Measurements from ENCODE around the gene POLR2L.

DNA sequence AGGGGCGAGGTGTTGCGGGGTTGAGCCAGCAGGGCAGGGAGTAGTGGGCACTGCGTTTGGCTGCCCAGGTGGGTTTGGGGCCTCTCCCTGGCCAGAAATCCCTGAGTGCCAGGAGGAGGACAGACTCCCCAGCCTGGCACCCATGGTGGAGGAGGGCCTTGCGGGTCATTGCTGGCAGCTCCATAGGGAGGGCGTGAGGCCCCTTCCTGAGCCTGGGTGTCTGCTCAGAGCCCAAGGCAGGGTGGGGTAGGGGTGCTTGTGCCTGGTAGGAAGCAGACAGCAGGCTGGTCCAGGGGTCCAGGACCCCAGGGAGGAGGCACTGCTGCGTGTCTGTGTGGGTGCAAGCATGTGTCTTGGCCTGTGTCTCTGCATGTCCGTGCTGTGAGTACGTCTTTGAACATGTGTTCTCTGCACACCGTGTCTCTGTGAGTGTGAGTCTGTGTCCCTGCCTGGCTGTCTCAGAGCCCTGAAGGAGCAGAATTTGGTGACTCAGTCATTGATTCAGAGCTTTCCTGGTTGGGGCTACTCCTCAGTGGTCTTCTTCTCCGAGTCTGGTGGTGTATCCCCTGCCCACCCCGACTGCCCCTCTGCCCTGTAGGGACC lies 4.3 kb upstream of the POLR2L start:
- TF ChIP-seq MAX (IDR thresholded peaks at IDR 0.05; ENCODE audit: low read depth) = no peak
- TF ChIP-seq, protein P1, sequence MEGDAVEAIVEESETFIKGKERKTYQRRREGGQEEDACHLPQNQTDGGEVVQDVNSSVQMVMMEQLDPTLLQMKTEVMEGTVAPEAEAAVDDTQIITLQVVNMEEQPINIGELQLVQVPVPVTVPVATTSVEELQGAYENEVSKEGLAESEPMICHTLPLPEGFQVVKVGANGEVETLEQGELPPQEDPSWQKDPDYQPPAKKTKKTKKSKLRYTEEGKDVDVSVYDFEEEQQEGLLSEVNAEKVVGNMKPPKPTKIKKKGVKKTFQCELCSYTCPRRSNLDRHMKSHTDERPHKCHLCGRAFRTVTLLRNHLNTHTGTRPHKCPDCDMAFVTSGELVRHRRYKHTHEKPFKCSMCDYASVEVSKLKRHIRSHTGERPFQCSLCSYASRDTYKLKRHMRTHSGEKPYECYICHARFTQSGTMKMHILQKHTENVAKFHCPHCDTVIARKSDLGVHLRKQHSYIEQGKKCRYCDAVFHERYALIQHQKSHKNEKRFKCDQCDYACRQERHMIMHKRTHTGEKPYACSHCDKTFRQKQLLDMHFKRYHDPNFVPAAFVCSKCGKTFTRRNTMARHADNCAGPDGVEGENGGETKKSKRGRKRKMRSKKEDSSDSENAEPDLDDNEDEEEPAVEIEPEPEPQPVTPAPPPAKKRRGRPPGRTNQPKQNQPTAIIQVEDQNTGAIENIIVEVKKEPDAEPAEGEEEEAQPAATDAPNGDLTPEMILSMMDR (IDR thresholded peaks at IDR 0.05) = no peak
- TF ChIP-seq REST (IDR thresholded peaks at IDR 0.05; ENCODE audit: low read depth, low read length) = no peak
- TF ChIP-seq EZH2phosphoT487 (IDR thresholded peaks at IDR 0.05; ENCODE audit: borderline replicate concordance, low read depth) = no peak
- no peak for TF ChIP-seq CHD2 (IDR thresholded peaks at IDR 0.05; ENCODE audit: low read length, partially characterized antibody)
- TF ChIP-seq USF1 (IDR thresholded peaks at IDR 0.05; ENCODE audit: borderline replicate concordance, low read depth) = no peak
- TF ChIP-seq POLR2AphosphoS5 (IDR thresholded peaks at IDR 0.05; ENCODE audit: low read depth, low read length) = no peak
- TF ChIP-seq EP300 (IDR thresholded peaks at IDR 0.05; ENCODE audit: borderline replicate concordance in 1 of 2, low read depth in 1 of 2, low read length in 1 of 2) = no peak
- TF ChIP-seq MXI1 (IDR thresholded peaks at IDR 0.05; ENCODE audit: low read depth, low read length) = no peak
- TF ChIP-seq YY1 (IDR thresholded peaks at IDR 0.05; ENCODE audit: low read depth) = no peak

All from SK-N-SH (cell line).